ENCODE results near the gene PIGW. TPM values are rescaled to one million over a fixed set of nuclear protein-coding genes. Genes with fewer than 3 reads are reported as not detected.

The PIGW gene
- total and polyA plus RNA-seq, 9 of the 15 experiments (the other 6 are each of a cell fraction or from before 2014, with no cell fraction given) = 9.5 to 33.9 (median 21.2) TPM

- TF ChIP-seq GMEB1 (CRISPR knock-in tag; IDR thresholded peaks at IDR 0.05) (peak; percentile 71), BRF1 (IDR thresholded peaks at IDR 0.05; ENCODE audit: borderline replicate concordance, extremely low read depth, insufficient read length) (no peak), ZNF436 (CRISPR knock-in tag; IDR thresholded peaks at IDR 0.05) (no peak), NCOA6 (IDR thresholded peaks at IDR 0.05) (no peak), TCFL5 (CRISPR knock-in tag; conservative IDR thresholded peaks at IDR 0.05) (no peak), VEZF1 (CRISPR knock-in tag; IDR thresholded peaks at IDR 0.05) (peak; percentile 69; the same call in 1 of the 2 replicates), MNT (conservative IDR thresholded peaks at IDR 0.05) (peak; percentile 99), CEBPZ (IDR thresholded peaks at IDR 0.05; ENCODE audit: borderline replicate concordance, low read depth, low read length) (no peak), ZNF431 (CRISPR knock-in tag; IDR thresholded peaks at IDR 0.05) (no peak), CHD2 (IDR thresholded peaks at IDR 0.05; ENCODE audit: low read depth, low read length) (peak; percentile 97), NR0B1 (IDR thresholded peaks at IDR 0.05; ENCODE audit: partially characterized antibody) (no peak), CBX8 (IDR thresholded peaks at IDR 0.05; ENCODE audit: borderline replicate concordance, extremely low read depth, low read depth, low read length, poor library complexity, severe bottlenecking) (no peak), EHMT2 (IDR thresholded peaks at IDR 0.05) (no peak), MBD2 (IDR thresholded peaks at IDR 0.05; ENCODE audit: borderline replicate concordance, low read depth) (peak; percentile 11; the same call in 1 of the 2 replicates), KHSRP (IDR thresholded peaks at IDR 0.05) (no peak), ZNF445 (CRISPR knock-in tag; IDR thresholded peaks at IDR 0.05; ENCODE audit: low read depth) (no peak), TEAD4 (IDR thresholded peaks at IDR 0.05; ENCODE audit: low read length) (no peak), TEAD4 (CRISPR knock-in tag; IDR thresholded peaks at IDR 0.05; ENCODE audit: borderline replicate concordance) (no peak)
Observed at GRCh38 chr17:36534840-36535668, at the start of gene PIGW, which contains the start of gene MYO19 (continued).
